PC-9 (cell line): ENCODE measurements around the gene EIF4E. TPM values are rescaled to one million over a fixed set of nuclear protein-coding genes. Genes with fewer than 3 reads are reported as not detected.

Experiments
- BruUV-seq: library from RNA; stranded (reverse); fragments of 400-500 nt; replicated peaks from 2 replicates; lab custom pipeline; 2021; lab: Mats Ljungman, UMichigan
- CTCF ChIA-PET: fragments of 300-600 bp; sonication (Branson Sonifier 250); formaldehyde crosslinking; loops from one replicate; lab custom pipeline; 2022; ENCODE audit warnings: antibody characterized with exemption; lab: Charles Lee
- POLR2A ChIA-PET: fragments of 300-600 bp; sonication (Branson Sonifier 250); formaldehyde crosslinking; loops from one replicate; lab custom pipeline; 2022; ENCODE audit warnings: antibody characterized with exemption; ENCODE audit not compliant: unreplicated experiment; lab: Charles Lee
- DNase-seq, 2 experiments: peaks; one replicate each; pipeline versions ENCODE4 v3.0.0 to v3.0.0-alpha.2; 2015 to 2022; ENCODE audit warnings: mixed read lengths in 1 of 2
- H2AFZ ChIP-seq: fragments of 200-600 bp; sonication (generic); 2 replicates; pipeline ENCODE4 v1.8.1; 2017; ENCODE audit warnings: antibody characterized with exemption
- H3F3A ChIP-seq: fragments of 200-600 bp; sonication (generic); 2 replicates; pipeline ENCODE4 v1.8.1; 2017; ENCODE audit warnings: antibody characterized with exemption, mild to moderate bottlenecking, low read depth; ENCODE audit not compliant: insufficient read depth
- H3K27ac ChIP-seq: fragments of 200-600 bp; sonication (generic); 2 replicates; pipeline ENCODE4 v1.6.1; 2016; ENCODE audit warnings: mixed run types
- H3K27me3 ChIP-seq: fragments of 200-600 bp; sonication (generic); 2 replicates; pipeline ENCODE4 v1.6.1; 2016; ENCODE audit warnings: low read depth, mixed run types; ENCODE audit not compliant: insufficient read depth
- H3K36me3 ChIP-seq: fragments of 200-600 bp; sonication (generic); 2 replicates; pipeline ENCODE4 v1.6.1; 2016; ENCODE audit warnings: low read depth, mixed run types
- H3K4me1 ChIP-seq: fragments of 200-600 bp; sonication (generic); replicated peaks from 2 replicates; pipeline ENCODE4 v1.6.1; 2016; ENCODE audit warnings: mixed run types; ENCODE audit not compliant: insufficient read depth
- H3K4me2 ChIP-seq: fragments of 200-600 bp; sonication (generic); 2 replicates; pipeline ENCODE4 v1.6.1; 2017; ENCODE audit warnings: mixed run types
- H3K4me3 ChIP-seq: fragments of 200-600 bp; sonication (generic); 2 replicates; pipeline ENCODE4 v1.6.1; 2016; ENCODE audit warnings: mixed run types
- H3K79me2 ChIP-seq: fragments of 200-600 bp; sonication (generic); 2 replicates; pipeline ENCODE4 v1.6.1; 2017; ENCODE audit warnings: low read depth, mixed run types
- H3K9me2 ChIP-seq: fragments of 200-600 bp; sonication (generic); 2 replicates; pipeline ENCODE4 v1.8.1; 2017; ENCODE audit warnings: mild to moderate bottlenecking; ENCODE audit not compliant: insufficient read depth
- H3K9me3 ChIP-seq: fragments of 200-600 bp; sonication (generic); 2 replicates; pipeline ENCODE4 v1.8.1; 2016; ENCODE audit warnings: low read depth; ENCODE audit not compliant: insufficient read depth
- H4K20me1 ChIP-seq: fragments of 200-600 bp; sonication (generic); 2 replicates; pipeline ENCODE4 v1.8.1; 2017; ENCODE audit not compliant: insufficient read depth
- EZH2 ChIP-seq: fragments of 200-600 bp; sonication (generic); IDR thresholded peaks from 2 replicates; pipeline ENCODE4 v1.8.0; 2017; ENCODE audit warnings: antibody characterized with exemption, low read depth
- intact Hi-C: fragments of 100-400 bp; cut with micrococcal nuclease; formaldehyde crosslinking; loops from one replicate; pipeline ENCODE4 v1.10.0; 2022; ENCODE audit not compliant: unreplicated experiment
- total RNA-seq: library from RNA; stranded (reverse); gene quantifications from 2 replicates; pipeline ENCODE4 v1.2.3, GENCODE V29; 2021
- TF ChIP-seq, protein P1 (sequence below): fragments of 200-600 bp; sonication (generic); conservative IDR thresholded peaks from 2 replicates; pipeline ENCODE4 v1.6.1; 2017; ENCODE audit warnings: mixed run types, antibody characterized with exemption, mild to moderate bottlenecking, moderate library complexity

Gene EIF4E
- total RNA-seq, 1 experiment from 2014 or later: 59.6 TPM

DNA sequence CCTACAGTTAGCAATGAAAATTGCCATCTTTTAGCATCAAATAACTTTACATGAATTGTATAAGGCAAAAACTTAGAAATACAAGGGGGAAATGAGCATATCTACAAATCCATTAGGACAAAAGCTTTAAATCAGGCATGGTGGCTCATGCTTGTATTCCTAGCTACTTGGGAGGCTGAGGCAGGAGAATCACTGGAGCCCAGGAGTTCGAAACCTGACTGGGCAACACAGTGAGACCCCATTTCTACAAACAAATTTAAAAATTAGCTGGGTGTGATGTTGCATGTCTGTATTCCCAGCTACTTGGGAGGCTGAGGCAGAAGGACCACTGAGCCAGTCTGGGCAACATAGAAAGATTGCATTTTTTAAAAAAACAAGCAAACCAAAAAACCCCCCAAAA lies 61.3 kb downstream of the EIF4E start:
- H3K79me2 ChIP-seq: no peaks in the 10 kb centered on the region
- ChIA-PET POLR2A (no interaction called here), CTCF (interaction anchor here (0.6 kb wide), 1 partner anchor 136 kb away, joined by 3 read pairs; no protein-coding TSS in a partner anchor)
- no peaks in the 10 kb centered on the region for H3K27me3 ChIP-seq
- BruUV-seq: no TSS peak
- TF ChIP-seq, protein P1, sequence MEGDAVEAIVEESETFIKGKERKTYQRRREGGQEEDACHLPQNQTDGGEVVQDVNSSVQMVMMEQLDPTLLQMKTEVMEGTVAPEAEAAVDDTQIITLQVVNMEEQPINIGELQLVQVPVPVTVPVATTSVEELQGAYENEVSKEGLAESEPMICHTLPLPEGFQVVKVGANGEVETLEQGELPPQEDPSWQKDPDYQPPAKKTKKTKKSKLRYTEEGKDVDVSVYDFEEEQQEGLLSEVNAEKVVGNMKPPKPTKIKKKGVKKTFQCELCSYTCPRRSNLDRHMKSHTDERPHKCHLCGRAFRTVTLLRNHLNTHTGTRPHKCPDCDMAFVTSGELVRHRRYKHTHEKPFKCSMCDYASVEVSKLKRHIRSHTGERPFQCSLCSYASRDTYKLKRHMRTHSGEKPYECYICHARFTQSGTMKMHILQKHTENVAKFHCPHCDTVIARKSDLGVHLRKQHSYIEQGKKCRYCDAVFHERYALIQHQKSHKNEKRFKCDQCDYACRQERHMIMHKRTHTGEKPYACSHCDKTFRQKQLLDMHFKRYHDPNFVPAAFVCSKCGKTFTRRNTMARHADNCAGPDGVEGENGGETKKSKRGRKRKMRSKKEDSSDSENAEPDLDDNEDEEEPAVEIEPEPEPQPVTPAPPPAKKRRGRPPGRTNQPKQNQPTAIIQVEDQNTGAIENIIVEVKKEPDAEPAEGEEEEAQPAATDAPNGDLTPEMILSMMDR: no peak
- TF ChIP-seq EZH2: no peak
- H3K4me2 ChIP-seq: no peak overlapping the region
- no peak overlapping the region for H3K4me3 ChIP-seq
- no peak overlapping the region for H3K27ac ChIP-seq
- no peaks in the 10 kb centered on the region for H3K9me2 ChIP-seq
- no peaks in the 10 kb centered on the region for H3K9me3 ChIP-seq
- H3K36me3 ChIP-seq: no peaks in the 10 kb centered on the region
- H2AFZ ChIP-seq: no peak overlapping the region
- H4K20me1 ChIP-seq: no peaks in the 10 kb centered on the region
- DNase-seq: no peak
- no peaks in the 10 kb centered on the region for H3F3A ChIP-seq
- H3K4me1 ChIP-seq: no peaks in the 10 kb centered on the region
- intact Hi-C loops: no loop called here

GRCh38 chr4:98865059-98865458 lies 63.9 kb downstream of the EIF4E start:
- Histone ChIP-seq H3K79me2 (no peaks in the 10 kb centered on the region), H3K4me2 (no peak overlapping the region), H3K27me3 (no peaks in the 10 kb centered on the region), H3K27ac (no peak overlapping the region), H3K9me3 (no peaks in the 10 kb centered on the region), H2AFZ (no peak overlapping the region), H3K4me1 (no peaks in the 10 kb centered on the region), H3F3A (no peaks in the 10 kb centered on the region), H3K4me3 (no peak overlapping the region), H4K20me1 (no peaks in the 10 kb centered on the region), H3K36me3 (no peaks in the 10 kb centered on the region), H3K9me2 (no peaks in the 10 kb centered on the region)
- BruUV-seq: no TSS peak
- intact Hi-C loops: no loop called here
- DNase-seq: no peak
- CTCF ChIA-PET: no interaction called here
- POLR2A ChIA-PET: no interaction called here
- TF ChIP-seq, protein P1: no peak
- no peak for TF ChIP-seq EZH2

DNA sequence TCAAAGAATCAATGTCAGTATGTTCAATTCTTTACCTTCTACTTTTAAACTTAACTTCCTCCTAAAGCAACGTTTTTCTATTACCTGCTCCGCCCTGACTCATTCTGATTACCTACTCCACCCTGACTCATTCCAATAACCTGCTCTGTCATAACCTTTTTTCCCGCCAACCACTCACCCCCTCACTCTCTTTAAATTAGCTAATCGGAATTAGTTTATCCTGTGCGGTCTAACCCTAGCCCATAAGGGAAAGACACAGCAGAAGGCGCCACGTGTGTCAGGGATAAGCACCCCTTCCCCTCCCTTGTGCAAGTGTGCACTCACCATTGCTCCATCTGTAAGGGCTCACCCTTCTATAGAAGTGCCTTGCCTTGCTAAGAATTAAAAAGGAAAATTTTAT lies 64.4 kb downstream of the EIF4E start:
- Histone ChIP-seq H3K79me2 (no peaks in the 10 kb centered on the region), H3K4me1 (no peaks in the 10 kb centered on the region), H3K9me2 (no peaks in the 10 kb centered on the region), H3K27me3 (no peaks in the 10 kb centered on the region), H4K20me1 (no peaks in the 10 kb centered on the region), H3K4me3 (no peak overlapping the region), H3K36me3 (no peaks in the 10 kb centered on the region), H3F3A (no peaks in the 10 kb centered on the region), H3K27ac (no peak overlapping the region), H3K9me3 (no peaks in the 10 kb centered on the region), H2AFZ (no peak overlapping the region), H3K4me2 (no peak overlapping the region)
- ChIA-PET CTCF (no interaction called here), POLR2A (no interaction called here)
- BruUV-seq: no TSS peak
- intact Hi-C loops: no loop called here
- TF ChIP-seq, protein P1: no peak
- TF ChIP-seq EZH2: no peak
- no peak for DNase-seq
